Measurements from ENCODE around the gene ME1.

DNA sequence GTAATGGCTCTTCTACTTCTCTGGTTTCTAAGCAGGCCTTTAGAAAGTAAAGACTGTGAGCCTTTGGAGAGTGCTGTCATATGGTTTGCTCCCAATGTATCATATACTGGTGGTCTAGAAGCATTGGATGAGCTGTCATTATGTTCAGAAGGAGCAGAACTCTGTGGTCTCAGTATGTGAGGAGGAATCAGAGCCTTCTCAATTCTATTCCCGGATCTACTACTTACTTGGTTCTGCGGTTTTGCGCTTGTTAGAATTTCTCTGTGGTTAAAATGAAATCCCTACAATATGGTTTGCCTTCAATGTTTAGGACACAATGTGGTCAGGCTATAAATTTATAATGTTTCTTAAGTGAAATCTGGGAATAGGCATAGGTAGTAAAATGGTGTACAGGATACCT is 173.1 kb downstream of the ME1 start:
- TF ChIP-seq, protein P1, sequence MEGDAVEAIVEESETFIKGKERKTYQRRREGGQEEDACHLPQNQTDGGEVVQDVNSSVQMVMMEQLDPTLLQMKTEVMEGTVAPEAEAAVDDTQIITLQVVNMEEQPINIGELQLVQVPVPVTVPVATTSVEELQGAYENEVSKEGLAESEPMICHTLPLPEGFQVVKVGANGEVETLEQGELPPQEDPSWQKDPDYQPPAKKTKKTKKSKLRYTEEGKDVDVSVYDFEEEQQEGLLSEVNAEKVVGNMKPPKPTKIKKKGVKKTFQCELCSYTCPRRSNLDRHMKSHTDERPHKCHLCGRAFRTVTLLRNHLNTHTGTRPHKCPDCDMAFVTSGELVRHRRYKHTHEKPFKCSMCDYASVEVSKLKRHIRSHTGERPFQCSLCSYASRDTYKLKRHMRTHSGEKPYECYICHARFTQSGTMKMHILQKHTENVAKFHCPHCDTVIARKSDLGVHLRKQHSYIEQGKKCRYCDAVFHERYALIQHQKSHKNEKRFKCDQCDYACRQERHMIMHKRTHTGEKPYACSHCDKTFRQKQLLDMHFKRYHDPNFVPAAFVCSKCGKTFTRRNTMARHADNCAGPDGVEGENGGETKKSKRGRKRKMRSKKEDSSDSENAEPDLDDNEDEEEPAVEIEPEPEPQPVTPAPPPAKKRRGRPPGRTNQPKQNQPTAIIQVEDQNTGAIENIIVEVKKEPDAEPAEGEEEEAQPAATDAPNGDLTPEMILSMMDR (IDR thresholded peaks at IDR 0.05): no peak
- TF ChIP-seq POLR2A (IDR thresholded peaks at IDR 0.05): no peak
